Epithelial cell of esophagus (primary cell): Measurements from ENCODE around the gene OR2S2.

Source experiments
- DNase-seq: peaks from one replicate; pipeline ENCODE4 v3.0.0; 2010; ENCODE audit warnings: low read depth
- H3K4me3 ChIP-seq: 2 replicates; pipeline ENCODE4 v1.5.1; 2011; ENCODE audit warnings: mild to moderate bottlenecking, low read length, control low read depth
- CTCF ChIP-seq: IDR thresholded peaks from 2 replicates; pipeline ENCODE4 v1.5.1; 2011; ENCODE audit warnings: low read depth, mild to moderate bottlenecking, low read length, control low read depth, inconsistent platforms; ENCODE audit not compliant: insufficient read depth; ENCODE audit errors: missing control alignments

Gene OR2S2

GRCh38 chr9:35948901-35949318 is 9.0 kb downstream of the OR2S2 start:
- DNase-seq, result no peak
- H3K4me3 ChIP-seq, result no peak overlapping the region
- no peak for TF ChIP-seq CTCF

- DNase-seq, result no peak
- TF ChIP-seq CTCF, result no peak
- no peak overlapping the region for H3K4me3 ChIP-seq
Measured at GRCh38 chr9:35948451-35948850, 9.5 kb downstream of the OR2S2 start.

GRCh38 chr9:35945341-35946018 is 12.5 kb downstream of the OR2S2 start:
- peak; percentile 97 for TF ChIP-seq CTCF
- H3K4me3 ChIP-seq, result peak overlapping the region; percentile 44
- DNase-seq, result peak; percentile 76

GRCh38 chr9:35944841-35945240 is 13.1 kb downstream of the OR2S2 start:
- H3K4me3 ChIP-seq, result no peak overlapping the region
- no peak for DNase-seq
- no peak for TF ChIP-seq CTCF

- no peak for TF ChIP-seq CTCF
- no peak for DNase-seq
- no peak overlapping the region for H3K4me3 ChIP-seq
Measured at GRCh38 chr9:35944173-35944572, 13.8 kb downstream of the OR2S2 start.

GRCh38 chr9:35942286-35942685 is 15.7 kb downstream of the OR2S2 start:
- H3K4me3 ChIP-seq, result no peak overlapping the region
- no peak for TF ChIP-seq CTCF
- DNase-seq, result no peak
